GM12878 (cell line): ENCODE data around the gene FSTL4. TPM values are rescaled to one million over a fixed set of nuclear protein-coding genes. Genes with fewer than 3 reads are reported as not detected.

Experiments
- ATAC-seq: fragments of 200-7000 bp; cut with Tn5 transposase; 3 replicates; pipeline ENCODE4 v1.9.1; 2020; ENCODE audit warnings: mild to moderate bottlenecking, moderate library complexity
- BruUV-seq: library from RNA; stranded (reverse); fragments of 400-500 nt; replicated peaks from 2 replicates; lab custom pipeline; 2021; lab: Mats Ljungman, UMichigan
- CTCF ChIA-PET: fragments of 300-600 bp; sonication (Branson Sonifier 250); formaldehyde crosslinking; extraction: SDS; loops from one replicate; lab custom pipeline; 2021; ENCODE audit warnings: inconsistent platforms; lab: Yijun Ruan, JAX
- POLR2A ChIA-PET: fragments of 350-600 bp; formaldehyde crosslinking; extraction: SDS; loops from one replicate; lab custom pipeline; 2021; ENCODE audit warnings: inconsistent platforms; lab: Charles Lee
- RAD21 ChIA-PET: fragments of 300-600 bp; sonication (Branson Sonifier 250); formaldehyde crosslinking; loops from one replicate; lab custom pipeline; 2023; ENCODE audit warnings: antibody characterized with exemption; ENCODE audit not compliant: unreplicated experiment; lab: Charles Lee
- SMC1A ChIA-PET: fragments of 300-600 bp; sonication (Branson Sonifier 250); formaldehyde crosslinking; loops from one replicate; lab custom pipeline; 2023; ENCODE audit not compliant: unreplicated experiment, uncharacterized antibody; lab: Charles Lee
- DNase-seq: peaks from one replicate; pipeline ENCODE4 v3.0.0-alpha.2; 2011; ENCODE audit warnings: low read depth, low spot score
- FAIRE-seq: peaks from 3 replicates; lab custom pipeline; 2011; peaks lifted over from hg19 to GRCh38; lab: Jason Lieb, UNC
- H2AFZ ChIP-seq: 2 replicates; pipeline ENCODE4 v1.6.0; 2011; ENCODE audit warnings: low read depth, low read length, control low read depth; ENCODE audit not compliant: control insufficient read depth
- H3K27ac ChIP-seq: 2 replicates; pipeline ENCODE4 v1.5.1; 2011; ENCODE audit warnings: control low read depth; ENCODE audit not compliant: control insufficient read depth, insufficient read depth
- H3K27me3 ChIP-seq, 2 experiments: replicated peaks in 1 of 2; 2 replicates each; pipeline versions ENCODE4 v1.6.0 to v1.6.1; 2011; ENCODE audit warnings: low read length in 1 of 2; ENCODE audit not compliant: control insufficient read depth in 2 of 2, insufficient read depth in 2 of 2
- H3K36me3 ChIP-seq, 2 experiments: 2 replicates each; pipeline ENCODE4 v1.5.1; 2011; ENCODE audit warnings: low read length in 1 of 2; ENCODE audit not compliant: control insufficient read depth in 2 of 2, insufficient read depth in 2 of 2
- H3K4me1 ChIP-seq: 2 replicates; pipeline ENCODE4 v1.6.1; 2011; ENCODE audit warnings: mild to moderate bottlenecking, low read length, moderate library complexity, mixed read lengths; ENCODE audit not compliant: control insufficient read depth, insufficient read depth
- H3K4me2 ChIP-seq: 2 replicates; pipeline ENCODE4 v1.6.0; 2011; ENCODE audit warnings: control low read depth; ENCODE audit not compliant: control insufficient read depth, insufficient read depth
- H3K4me3 ChIP-seq: fragments of 200-600 bp; sonication (generic); 2 replicates; pipeline ENCODE4 v1.5.1; 2016
- H3K79me2 ChIP-seq: 2 replicates; pipeline ENCODE4 v1.6.0; 2011; ENCODE audit warnings: low read length; ENCODE audit not compliant: control insufficient read depth, insufficient read depth
- H3K9ac ChIP-seq: 2 replicates; pipeline ENCODE4 v1.8.0; 2011; ENCODE audit warnings: low read length, control low read depth, mixed read lengths; ENCODE audit not compliant: control insufficient read depth, insufficient read depth
- H3K9me3 ChIP-seq: replicated peaks from 3 replicates; pipeline ENCODE4 v1.5.1; 2011; ENCODE audit warnings: mild to moderate bottlenecking, low read length; ENCODE audit not compliant: control insufficient read depth, insufficient read depth
- H4K20me1 ChIP-seq: 2 replicates; pipeline ENCODE4 v1.6.0; 2011; ENCODE audit not compliant: control insufficient read depth, insufficient read depth
- CREB1 ChIP-seq: IDR thresholded peaks from 2 replicates; pipeline ENCODE4 v1.6.1; 2012; ENCODE audit warnings: low read depth, mild to moderate bottlenecking, inconsistent platforms
- HCFC1 ChIP-seq: fragments of 150-350 bp; IDR thresholded peaks from 2 replicates; pipeline ENCODE4 v1.6.1; 2014; ENCODE audit warnings: low read length
- NFYB ChIP-seq: IDR thresholded peaks from 2 replicates; pipeline ENCODE4 v1.6.1; 2011; ENCODE audit warnings: low read depth, mild to moderate bottlenecking, low read length, improper control_type of control experiment, moderate library complexity; ENCODE audit not compliant: insufficient read depth
- NKRF ChIP-seq: fragments of 450-650 bp; conservative IDR thresholded peaks from 2 replicates; pipeline ENCODE4 v1.6.1; 2017; ENCODE audit warnings: mild to moderate bottlenecking, moderate library complexity
- SKIL ChIP-seq: fragments of 450-650 bp; IDR thresholded peaks from 2 replicates; pipeline ENCODE4 v1.6.1; 2017; ENCODE audit warnings: mild to moderate bottlenecking, low read depth, inconsistent platforms; ENCODE audit not compliant: poor library complexity, severe bottlenecking
- SMAD5 ChIP-seq: IDR thresholded peaks from 2 replicates; pipeline ENCODE4 v1.6.1; 2016; ENCODE audit warnings: antibody characterized with exemption, low read depth
- SMC3 ChIP-seq: IDR thresholded peaks from 2 replicates; pipeline ENCODE4 v1.6.1; 2011; ENCODE audit warnings: low read length, improper control_type of control experiment, borderline replicate concordance
- TCF12 ChIP-seq: IDR thresholded peaks from 2 replicates; pipeline ENCODE4 v1.6.1; 2011; ENCODE audit warnings: low read depth, mild to moderate bottlenecking, low read length
- USF1 ChIP-seq: IDR thresholded peaks from 2 replicates; pipeline ENCODE4 v1.6.1; 2011; ENCODE audit warnings: borderline replicate concordance, low read depth, mild to moderate bottlenecking, moderate library complexity, mixed read lengths, low read length; ENCODE audit not compliant: insufficient read depth; ENCODE audit errors: extremely low read length
- WGBS: methylation state at CpG from one replicate; pipeline ENCODE4 v1.1.6; 2016; ENCODE audit warnings: low lambda C conversion rate; ENCODE audit not compliant: insufficient replicate concordance, insufficient coverage; ENCODE audit errors: missing lambda C conversion rate; 5-methylcytosine and 5-hydroxymethylcytosine counted together
- in situ Hi-C: fragments of 300-500 bp; cut with MboI; formaldehyde crosslinking; loops from 9 replicates; pipeline ENCODE4 v1.14.3; 2018; ENCODE audit warnings: mixed read lengths
- intact Hi-C: fragments of 100-400 bp; cut with micrococcal nuclease; formaldehyde crosslinking; loops from one replicate; pipeline ENCODE4 v1.14.2; 2022; ENCODE audit not compliant: unreplicated experiment
- polyA plus RNA-seq, 11 experiments: library from polyadenylated mRNA; depleted of rRNA in 4 of 11; unstranded in 6 of 11; stranded (reverse) in 5 of 11; fragments of >200 nt; fragmentation: Nextera tagmentation in 4 of 11; fragmentation: Illumina TruSeq in 1 of 11; extraction: Ambion mirVana in 4 of 11; extraction: Trizol in 1 of 11; gene quantifications; 1 replicate in 1 of 11; 2 replicates in 10 of 11; pipeline versions ENCODE4 v1.2.1 to v1.2.3, GENCODE V29; 2011 to 2016; ENCODE audit warnings: inconsistent platforms in 2 of 11, missing spikeins in 2 of 11, low read depth in 1 of 11
- total RNA-seq, 4 experiments: library from RNA; depleted of rRNA in 3 of 4; stranded (reverse); fragments of >200 nt in 3 of 4; fragmentation: Illumina TruSeq in 1 of 4; extraction: Trizol in 1 of 4; gene quantifications; 2 replicates each; pipeline versions ENCODE4 v1.2.1 to v1.2.3, GENCODE V29; 2013 to 2021

The FSTL4 gene
- total and polyA plus RNA-seq, 10 of the 15 experiments (the other 5 are each of a cell fraction or from before 2014, with no cell fraction given), result 0.01 to 0.79 (median 0.21) TPM; not detected in 6

GRCh38 chr5:133474851-133475590 is 137.3 kb downstream of the FSTL4 start:
- H3K27ac ChIP-seq, result no peak overlapping the region
- H3K9me3 ChIP-seq, result no peaks in the 10 kb centered on the region
- no peak overlapping the region for H3K4me2 ChIP-seq
- H3K36me3 ChIP-seq, result no peaks in the 10 kb centered on the region
- WGBS, result 37% methylated on average over 20 of the region's 20 CpGs
- TF ChIP-seq TCF12 (no peak), NFYB (no peak), CREB1 (no peak), SMC3 (no peak), NKRF (no peak), SMAD5 (no peak), SKIL (no peak), HCFC1 (no peak), USF1 (no peak)
- CTCF ChIA-PET, result interaction anchor here (0.5 to 0.8 kb wide), 2 partner anchors 51 to 770 kb away, joined by 3 to 4 read pairs; no protein-coding TSS in a partner anchor
- H3K27me3 ChIP-seq, result peaks cover 2 to 7% of the 10 kb centered on the region in 2 experiments; a peak in 3 of 4 replicates
- SMC1A ChIA-PET, result no interaction called here
- RAD21 ChIA-PET, result no interaction called here
- POLR2A ChIA-PET, result no interaction called here
- in situ Hi-C loops, result no loop called here
- H3K79me2 ChIP-seq, result no peaks in the 10 kb centered on the region
- no peak for DNase-seq
- BruUV-seq, result no TSS peak
- no peak for ATAC-seq
- no peak overlapping the region for H2AFZ ChIP-seq
- no peaks in the 10 kb centered on the region for H4K20me1 ChIP-seq
- H3K9ac ChIP-seq, result no peak overlapping the region
- no peak for FAIRE-seq
- no peaks in the 10 kb centered on the region for H3K4me1 ChIP-seq
- intact Hi-C loops, result no loop called here
- H3K4me3 ChIP-seq, result no peak overlapping the region
